GM18909 (cell line): Measurements from ENCODE around the gene PLK2.

Source experiments
- ATAC-seq: cut with Tn5 transposase; IDR thresholded peaks from one replicate; pipeline ENCODE4 v1.9.1; 2021; ENCODE audit warnings: mild to moderate bottlenecking; ENCODE audit not compliant: unreplicated experiment, poor library complexity

Gene PLK2

DNA sequence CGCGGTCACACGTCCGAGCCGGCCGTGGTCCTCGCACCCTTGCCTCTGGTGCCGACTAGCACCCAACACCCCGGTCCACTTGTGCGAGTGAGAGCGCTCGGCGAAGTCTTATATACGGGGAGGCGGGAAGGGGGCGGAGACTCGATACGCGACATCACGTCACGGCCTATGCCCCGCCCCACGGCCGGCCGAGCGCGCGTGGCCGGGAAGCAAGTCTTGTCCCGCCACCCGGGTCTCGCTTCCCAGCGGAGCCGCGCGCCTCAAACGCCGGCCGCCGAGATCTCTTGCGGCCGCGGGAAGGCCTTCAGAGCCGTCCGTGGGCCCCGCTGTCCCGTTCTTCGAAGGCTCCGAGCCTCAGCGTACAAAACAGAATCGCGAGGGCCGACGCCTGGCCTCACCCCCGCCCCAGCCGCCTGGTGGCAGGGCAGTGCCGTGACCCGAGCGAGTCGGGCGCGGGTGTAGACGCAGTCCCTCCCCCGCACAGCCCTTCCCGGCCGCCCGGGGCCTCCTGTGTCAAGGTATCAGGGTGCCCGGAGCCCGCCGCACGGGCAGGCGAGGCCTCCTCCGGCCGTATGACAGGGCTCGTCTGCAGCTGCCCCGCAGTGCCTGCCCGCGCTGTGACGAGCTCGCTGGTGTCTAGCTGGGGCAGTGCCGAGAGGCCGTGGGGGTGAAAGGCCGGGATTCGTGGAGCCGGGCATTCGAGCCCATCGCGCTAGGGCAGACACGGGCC, at the start of gene PLK2:
Gene PLK2, minus strand, starts transcription at position 85 of the 730 bp plus-strand sequence. CDS start 127 bp downstream, outside the sequence.
- peak; percentile 83 for ATAC-seq

GRCh38 chr5:58507715-58508114, 47.8 kb upstream of the PLK2 start:
- no peak for ATAC-seq

DNA sequence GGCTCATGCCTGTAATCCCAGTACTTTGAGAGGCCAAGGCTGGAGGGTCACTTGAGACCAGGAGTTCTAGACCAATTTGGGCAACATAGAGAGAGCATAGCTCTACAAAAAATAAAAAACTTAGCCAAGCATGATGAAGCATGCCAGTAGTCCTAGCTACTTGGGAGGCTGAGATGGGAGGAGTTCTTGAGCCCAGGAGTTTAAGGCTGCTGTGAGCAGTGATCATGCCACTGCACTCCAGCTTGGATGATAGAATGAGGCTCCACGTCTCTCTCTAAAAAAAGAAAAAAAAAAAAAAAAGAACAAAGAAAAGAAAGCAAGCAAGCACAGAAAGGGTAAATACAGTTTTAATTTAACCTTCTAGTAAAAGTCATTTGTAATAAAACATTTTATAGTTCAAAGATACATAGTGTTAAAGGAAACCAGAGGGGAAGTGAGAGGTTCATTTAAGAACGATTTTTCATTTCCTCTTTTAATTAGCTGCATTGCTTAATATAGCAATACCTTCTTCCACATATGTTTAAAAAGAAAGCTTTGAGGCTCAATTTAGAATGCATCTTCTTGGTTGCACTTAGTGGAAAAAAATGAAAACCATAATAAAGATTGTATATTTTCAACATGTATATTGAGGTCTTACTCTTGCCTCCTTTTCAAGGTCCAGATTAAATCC, 46.2 kb upstream of the PLK2 start:
- peak; percentile 90 for ATAC-seq

DNA sequence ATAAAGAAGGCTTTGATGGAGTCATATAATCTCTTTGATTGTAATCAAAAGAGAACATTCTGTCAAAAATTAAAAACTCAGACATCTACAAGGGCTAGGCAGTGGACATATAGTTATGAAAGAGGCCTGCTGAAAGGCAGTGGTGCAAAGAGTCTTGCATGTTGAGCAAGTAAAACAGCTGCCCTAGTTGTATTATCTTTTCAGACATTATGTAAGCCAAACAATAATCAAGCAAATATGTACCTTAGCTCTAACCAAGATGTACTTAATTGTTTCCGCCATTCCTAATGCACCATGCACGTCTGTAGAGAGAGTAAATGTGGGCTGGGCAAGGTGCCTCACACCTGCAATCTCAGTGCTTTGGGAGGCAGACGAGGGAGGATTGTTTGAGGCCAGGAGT, 45.6 kb upstream of the PLK2 start:
- ATAC-seq = no peak

DNA sequence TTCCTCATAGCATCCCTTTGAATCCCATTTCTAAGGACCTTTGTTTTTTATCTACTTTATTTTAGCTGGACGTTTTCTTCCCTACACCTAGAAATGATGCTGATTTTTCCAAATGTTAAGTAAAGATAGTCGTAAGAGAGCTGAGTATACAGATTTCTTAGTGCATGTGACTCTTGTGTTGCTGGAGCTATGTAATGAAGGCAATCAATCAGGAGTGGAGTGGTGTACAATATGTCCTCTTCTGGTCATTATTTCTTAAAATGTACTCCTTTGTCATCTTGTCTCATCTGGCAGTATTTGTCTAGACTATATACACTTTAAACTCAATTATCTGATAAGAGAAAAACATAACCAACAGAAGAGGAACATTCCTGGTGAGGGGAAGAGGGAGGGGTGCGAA, 44.9 kb upstream of the PLK2 start:
- no peak for ATAC-seq

DNA sequence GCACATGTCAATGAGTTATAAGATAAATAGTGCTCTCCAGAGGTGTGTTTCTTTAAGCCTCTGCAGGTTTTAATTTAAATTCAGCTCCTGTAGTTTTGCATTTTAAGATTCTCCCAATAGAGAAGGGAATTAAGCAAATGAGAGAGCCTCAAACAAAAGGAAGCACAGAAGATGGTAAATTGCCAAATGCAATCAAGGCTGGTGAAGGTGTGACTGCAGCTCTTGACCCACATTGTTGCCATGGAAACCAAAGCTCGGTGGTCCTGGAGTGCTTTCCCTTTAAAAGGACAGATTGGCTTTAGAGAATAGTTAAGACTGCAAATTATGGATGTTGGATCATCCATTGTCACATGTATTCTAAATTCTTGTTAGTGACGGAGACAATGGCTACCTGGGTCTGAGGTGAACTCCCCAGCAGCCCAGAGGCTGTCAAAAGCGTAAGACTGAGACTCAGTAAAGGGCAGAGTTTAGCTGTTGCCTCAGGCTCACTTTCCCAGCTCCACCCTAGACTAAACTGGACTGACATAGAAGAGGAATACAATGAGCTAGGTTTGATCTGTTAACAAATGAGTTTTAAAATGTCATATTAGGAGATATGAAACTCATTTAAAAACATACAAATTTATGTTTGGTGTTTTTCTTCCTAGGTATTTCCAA, 43.6 kb upstream of the PLK2 start:
- no peak for ATAC-seq

DNA sequence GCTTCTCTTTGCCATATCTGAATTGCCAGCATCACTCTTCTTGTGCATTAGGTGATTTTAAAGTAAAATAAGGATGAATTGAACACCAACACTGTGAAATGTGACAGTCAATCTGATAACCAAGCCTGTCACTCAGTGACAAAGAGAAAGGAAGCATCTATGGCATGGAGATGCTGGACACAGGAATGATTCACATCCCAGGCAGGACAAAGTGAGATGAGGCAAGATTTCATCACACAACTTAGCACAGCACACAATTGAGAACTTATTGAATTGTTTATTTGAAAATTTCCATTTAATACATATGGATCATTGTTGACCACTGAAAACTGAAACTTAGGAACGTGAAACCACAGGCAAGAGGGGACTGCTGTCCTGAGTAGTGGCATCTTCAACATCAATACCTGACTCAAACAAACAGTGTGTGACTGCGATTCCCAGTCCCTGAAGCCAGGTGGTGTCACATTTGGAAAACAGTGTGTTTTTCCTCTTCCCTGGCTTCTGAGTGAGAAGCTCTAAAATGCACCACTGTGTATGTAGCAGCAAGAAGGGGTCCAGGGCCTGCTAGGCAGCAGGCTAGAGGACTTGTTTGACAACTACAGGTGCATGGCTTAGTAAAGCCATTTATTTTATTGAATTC, 42.0 kb upstream of the PLK2 start:
- ATAC-seq = no peak

GRCh38 chr5:58499941-58500340, 40.1 kb upstream of the PLK2 start:
- no peak for ATAC-seq

DNA sequence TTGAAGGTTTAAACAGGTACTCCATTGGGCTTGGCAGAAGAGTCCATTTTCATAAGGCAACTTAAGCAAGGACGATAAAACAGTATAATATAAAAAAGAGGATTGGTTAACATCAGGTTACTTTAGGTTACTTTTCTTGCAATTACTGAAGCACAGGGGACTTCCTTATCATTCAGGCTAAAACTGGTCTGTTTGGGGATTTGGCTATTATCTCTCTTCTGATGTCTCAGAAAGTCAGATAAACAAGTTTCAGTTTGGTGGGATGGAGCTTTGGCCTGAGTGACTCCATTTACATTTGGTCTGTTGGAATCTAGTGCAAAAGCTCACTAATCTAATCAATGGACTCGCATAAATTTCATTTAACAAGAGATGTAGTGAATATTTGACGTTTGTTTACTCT, 39.3 kb upstream of the PLK2 start:
- no peak for ATAC-seq

DNA sequence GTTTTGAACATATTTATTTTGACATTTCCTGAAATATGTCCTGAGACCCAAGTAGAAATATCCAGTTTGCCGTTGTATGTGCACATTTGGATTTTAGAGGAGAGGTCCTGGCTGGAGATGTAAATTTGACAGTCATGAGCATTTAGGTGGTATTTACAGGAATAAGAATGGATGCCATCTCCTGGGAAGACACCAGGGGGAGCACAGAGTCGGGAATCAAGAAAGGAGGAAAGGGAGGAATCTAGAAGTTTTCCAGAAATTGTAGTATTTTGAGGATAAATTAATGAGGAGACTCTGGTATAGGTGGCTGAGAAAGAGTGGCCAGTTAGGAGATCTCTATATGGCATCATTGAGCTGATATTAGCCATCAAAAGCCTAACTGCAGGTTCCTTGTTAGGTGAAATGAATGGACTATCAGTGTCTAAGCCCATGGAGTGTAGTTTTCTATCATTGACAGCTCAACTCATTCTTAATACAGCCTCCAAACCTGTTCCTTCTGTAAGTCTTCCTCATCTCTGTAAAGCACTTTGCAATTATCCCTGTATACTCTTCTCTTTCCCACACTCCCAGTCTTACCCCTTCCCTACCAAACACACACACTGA, 38.6 kb upstream of the PLK2 start:
- ATAC-seq = no peak

- ATAC-seq = no peak
These were observed 38.0 kb upstream of the PLK2 start for GRCh38 chr5:58497921-58498320.

GRCh38 chr5:58497386-58497785, 37.5 kb upstream of the PLK2 start:
- ATAC-seq = no peak

GRCh38 chr5:58496488-58496887, 36.6 kb upstream of the PLK2 start:
- no peak for ATAC-seq

DNA sequence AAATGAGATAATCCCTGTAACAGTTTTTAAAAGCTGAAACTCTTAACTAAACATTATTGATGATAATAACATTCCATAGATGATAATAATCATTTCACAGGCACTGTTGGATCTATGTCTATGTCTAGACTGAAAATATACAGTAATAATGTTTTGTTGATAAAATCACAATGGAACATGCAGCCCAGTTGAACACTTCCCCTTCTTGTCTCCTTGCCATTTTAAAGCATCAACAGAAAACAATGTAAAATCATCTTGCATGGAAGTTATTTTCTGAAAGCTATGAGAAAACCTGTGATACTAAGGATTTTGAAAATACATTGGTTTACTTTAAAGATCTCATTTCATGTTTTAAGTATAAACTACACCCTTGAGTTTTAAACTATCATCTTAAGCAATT, 33.3 kb upstream of the PLK2 start:
- no peak for ATAC-seq

- peak; percentile 80 for ATAC-seq
These were observed 31.5 kb upstream of the PLK2 start, which contains the start of gene GAPT for GRCh38 chr5:58491216-58491892. Gene GAPT, plus strand, starts transcription at chr5:58491435. Its CDS starts 3,102 bp downstream, at chr5:58494537.

DNA sequence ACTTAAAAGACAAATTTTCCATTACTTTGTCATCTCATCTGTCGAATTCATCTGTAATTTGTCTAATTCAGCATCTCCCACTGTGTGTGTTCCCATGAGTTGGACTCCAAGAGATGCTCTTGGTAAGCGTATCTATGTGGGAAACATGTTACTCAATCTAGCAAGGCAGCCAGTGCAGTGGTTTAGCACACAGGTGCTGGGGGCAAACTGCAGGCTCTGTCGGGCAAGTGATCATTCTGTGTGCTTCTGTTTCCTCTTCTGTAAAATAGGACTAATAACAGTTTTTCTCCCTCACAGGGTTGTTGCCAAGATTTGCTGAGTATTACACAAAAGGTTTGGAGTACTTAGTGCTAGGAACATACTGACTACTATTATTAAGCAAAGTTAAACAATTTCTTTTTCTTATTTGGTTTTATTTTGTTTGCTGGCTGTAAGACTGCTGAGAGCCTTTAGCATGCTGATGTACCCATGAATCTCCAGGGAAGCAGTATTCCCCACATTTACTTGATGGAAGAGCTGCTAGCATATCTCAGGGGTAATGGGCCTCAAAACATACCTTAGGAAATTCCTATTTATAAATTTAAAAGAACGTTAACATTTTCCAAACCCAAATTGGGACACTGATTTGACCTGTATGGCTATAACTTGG, 30.6 kb upstream of the PLK2 start:
- ATAC-seq = peak; percentile 65

- ATAC-seq = no peak
These were observed 26.4 kb upstream of the PLK2 start for GRCh38 chr5:58486290-58486689.

- ATAC-seq = no peak
These were observed 24.6 kb upstream of the PLK2 start for GRCh38 chr5:58484505-58484904.

DNA sequence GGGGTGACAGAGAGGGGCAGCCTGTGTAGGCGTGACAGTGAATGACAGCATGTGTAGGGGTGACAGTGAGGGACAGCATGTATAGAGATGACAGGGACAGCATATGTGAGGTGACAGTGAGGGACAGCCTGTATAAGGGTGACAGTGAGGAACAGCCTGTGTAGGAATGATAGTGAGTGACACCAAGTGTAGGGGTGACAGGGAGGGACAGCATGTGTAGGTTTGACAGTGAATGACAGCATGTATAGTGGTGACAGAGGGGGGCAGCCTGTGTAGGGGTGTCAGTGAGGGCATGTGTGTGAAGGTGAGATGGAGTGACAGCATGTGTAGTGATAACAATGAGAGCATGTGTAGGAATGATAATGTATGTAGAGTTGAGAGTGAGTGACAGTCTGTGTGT, 22.6 kb upstream of the PLK2 start:
- ATAC-seq = no peak
